OCI-LY1 (cell line): ENCODE results near the gene SLC2A10.

Experiments used
- H2AFZ ChIP-seq: fragments of 200-600 bp; sonication (generic), shearing (Covaris generic); 2 replicates; pipeline ENCODE4 v1.6.0; 2014; ENCODE audit warnings: antibody characterized with exemption, mild to moderate bottlenecking, low read length
- H3F3A ChIP-seq: fragments of 200-600 bp; sonication (generic), shearing (Covaris generic); 2 replicates; pipeline ENCODE4 v1.6.0; 2014; ENCODE audit warnings: mild to moderate bottlenecking, antibody characterized with exemption, low read length, moderate library complexity; ENCODE audit not compliant: insufficient read depth
- H3K27ac ChIP-seq: fragments of 200-600 bp; sonication (generic); 2 replicates; pipeline ENCODE4 v1.5.1; 2014; ENCODE audit warnings: low read length, mixed run types, mild to moderate bottlenecking, low read depth; ENCODE audit not compliant: poor library complexity, severe bottlenecking
- H3K27me3 ChIP-seq: fragments of 200-600 bp; sonication (generic); 2 replicates; pipeline ENCODE4 v1.6.0; 2014; ENCODE audit warnings: antibody characterized with exemption, mild to moderate bottlenecking, low read length, moderate library complexity; ENCODE audit not compliant: insufficient read depth
- H3K36me3 ChIP-seq: fragments of 200-600 bp; sonication (generic); 2 replicates; pipeline ENCODE4 v1.6.1; 2014; ENCODE audit warnings: mild to moderate bottlenecking, antibody characterized with exemption, low read length, moderate library complexity, mixed read lengths; ENCODE audit not compliant: insufficient read depth
- H3K4me1 ChIP-seq: fragments of 200-600 bp; sonication (generic); 2 replicates; pipeline ENCODE4 v1.5.1; 2014; ENCODE audit warnings: mild to moderate bottlenecking, low read length, moderate library complexity; ENCODE audit not compliant: insufficient read depth, severe bottlenecking
- H3K4me2 ChIP-seq: fragments of 200-600 bp; sonication (generic), shearing (Covaris generic); 2 replicates; pipeline ENCODE4 v1.6.1; 2014; ENCODE audit warnings: low read length
- H3K4me3 ChIP-seq: fragments of 200-600 bp; sonication (generic); 2 replicates; pipeline ENCODE4 v1.5.1; 2014; ENCODE audit warnings: low read length, low read depth, mild to moderate bottlenecking, mixed read lengths; ENCODE audit not compliant: poor library complexity, severe bottlenecking
- H3K79me2 ChIP-seq: fragments of 200-600 bp; shearing (Covaris generic); 2 replicates; pipeline ENCODE4 v1.6.1; 2016; ENCODE audit warnings: mixed run types, low read length, mixed read lengths; ENCODE audit not compliant: insufficient read depth
- H3K9ac ChIP-seq: fragments of 200-600 bp; sonication (generic), shearing (Covaris generic); 2 replicates; pipeline ENCODE4 v1.6.1; 2014; ENCODE audit warnings: mild to moderate bottlenecking, low read length, mixed read lengths
- H3K9me2 ChIP-seq: fragments of 200-600 bp; sonication (generic), shearing (Covaris generic); 2 replicates; pipeline ENCODE4 v1.6.1; 2014; ENCODE audit warnings: low read depth, mild to moderate bottlenecking, low read length, mixed read lengths
- H3K9me3 ChIP-seq: fragments of 200-600 bp; shearing (Covaris generic); 2 replicates; pipeline ENCODE4 v1.6.1; 2014; ENCODE audit warnings: low read length, mixed read lengths
- H4K20me1 ChIP-seq: fragments of 200-600 bp; sonication (generic), shearing (Covaris generic); 2 replicates; pipeline ENCODE4 v1.6.0; 2016; ENCODE audit warnings: mild to moderate bottlenecking, low read length; ENCODE audit not compliant: insufficient read depth
- EZH2 ChIP-seq: fragments of 200-600 bp; sonication (generic), shearing (Covaris generic); IDR thresholded peaks from 2 replicates; pipeline ENCODE4 v1.8.0; 2017; ENCODE audit warnings: borderline replicate concordance, mixed run types, mild to moderate bottlenecking, antibody characterized with exemption, low read length, moderate library complexity, mixed read lengths
- TF ChIP-seq, protein P1 (sequence below): fragments of 200-600 bp; sonication (generic), shearing (Covaris generic); IDR thresholded peaks from 2 replicates; pipeline ENCODE4 v1.5.1; 2017; ENCODE audit warnings: mild to moderate bottlenecking, antibody characterized with exemption, low read length, moderate library complexity, mixed read lengths

The SLC2A10 gene

GRCh38 chr20:46666818-46667515, 42.5 kb upstream of the SLC2A10 start:
- Histone ChIP-seq H2AFZ (no peak overlapping the region), H3K9me3 (no peaks in the 10 kb centered on the region), H3K9ac (no peak overlapping the region), H4K20me1 (no peaks in the 10 kb centered on the region), H3K79me2 (no peaks in the 10 kb centered on the region), H3K36me3 (no peaks in the 10 kb centered on the region), H3K27ac (no peak overlapping the region), H3F3A (no peaks in the 10 kb centered on the region), H3K4me3 (no peak overlapping the region), H3K4me1 (no peaks in the 10 kb centered on the region), H3K4me2 (no peak overlapping the region), H3K27me3 (no peaks in the 10 kb centered on the region), H3K9me2 (no peaks in the 10 kb centered on the region)
- no peak for TF ChIP-seq EZH2
- TF ChIP-seq, protein P1, sequence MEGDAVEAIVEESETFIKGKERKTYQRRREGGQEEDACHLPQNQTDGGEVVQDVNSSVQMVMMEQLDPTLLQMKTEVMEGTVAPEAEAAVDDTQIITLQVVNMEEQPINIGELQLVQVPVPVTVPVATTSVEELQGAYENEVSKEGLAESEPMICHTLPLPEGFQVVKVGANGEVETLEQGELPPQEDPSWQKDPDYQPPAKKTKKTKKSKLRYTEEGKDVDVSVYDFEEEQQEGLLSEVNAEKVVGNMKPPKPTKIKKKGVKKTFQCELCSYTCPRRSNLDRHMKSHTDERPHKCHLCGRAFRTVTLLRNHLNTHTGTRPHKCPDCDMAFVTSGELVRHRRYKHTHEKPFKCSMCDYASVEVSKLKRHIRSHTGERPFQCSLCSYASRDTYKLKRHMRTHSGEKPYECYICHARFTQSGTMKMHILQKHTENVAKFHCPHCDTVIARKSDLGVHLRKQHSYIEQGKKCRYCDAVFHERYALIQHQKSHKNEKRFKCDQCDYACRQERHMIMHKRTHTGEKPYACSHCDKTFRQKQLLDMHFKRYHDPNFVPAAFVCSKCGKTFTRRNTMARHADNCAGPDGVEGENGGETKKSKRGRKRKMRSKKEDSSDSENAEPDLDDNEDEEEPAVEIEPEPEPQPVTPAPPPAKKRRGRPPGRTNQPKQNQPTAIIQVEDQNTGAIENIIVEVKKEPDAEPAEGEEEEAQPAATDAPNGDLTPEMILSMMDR: no peak

- Histone ChIP-seq H3K4me1 (no peaks in the 10 kb centered on the region), H3K36me3 (no peaks in the 10 kb centered on the region), H3F3A (no peaks in the 10 kb centered on the region), H3K9ac (no peak overlapping the region), H3K4me3 (no peak overlapping the region), H3K27me3 (no peaks in the 10 kb centered on the region), H3K9me2 (no peaks in the 10 kb centered on the region), H2AFZ (no peak overlapping the region), H3K79me2 (no peaks in the 10 kb centered on the region), H3K9me3 (no peaks in the 10 kb centered on the region), H3K4me2 (no peak overlapping the region), H4K20me1 (no peaks in the 10 kb centered on the region), H3K27ac (no peak overlapping the region)
- TF ChIP-seq, protein P1: no peak
- no peak for TF ChIP-seq EZH2
Measured at GRCh38 chr20:46670228-46670584, 39.2 kb upstream of the SLC2A10 start.

GRCh38 chr20:46670585-46671584, 38.6 kb upstream of the SLC2A10 start:
- H3K79me2 ChIP-seq: no peaks in the 10 kb centered on the region

More at GRCh38 chr20:46670585-46671584, 38.6 kb upstream of the SLC2A10 start:
- TF ChIP-seq, protein P1: no peak
- TF ChIP-seq EZH2: no peak
- Histone ChIP-seq H3K9me2 (no peaks in the 10 kb centered on the region), H2AFZ (no peak overlapping the region), H3F3A (no peaks in the 10 kb centered on the region), H3K4me2 (no peak overlapping the region), H3K27me3 (no peaks in the 10 kb centered on the region), H3K9me3 (no peaks in the 10 kb centered on the region), H3K36me3 (no peaks in the 10 kb centered on the region), H3K4me1 (no peaks in the 10 kb centered on the region), H3K4me3 (no peak overlapping the region), H3K9ac (no peak overlapping the region), H3K27ac (no peak overlapping the region), H4K20me1 (no peaks in the 10 kb centered on the region)
